ENCODE results near the gene ESCO1.

DNA sequence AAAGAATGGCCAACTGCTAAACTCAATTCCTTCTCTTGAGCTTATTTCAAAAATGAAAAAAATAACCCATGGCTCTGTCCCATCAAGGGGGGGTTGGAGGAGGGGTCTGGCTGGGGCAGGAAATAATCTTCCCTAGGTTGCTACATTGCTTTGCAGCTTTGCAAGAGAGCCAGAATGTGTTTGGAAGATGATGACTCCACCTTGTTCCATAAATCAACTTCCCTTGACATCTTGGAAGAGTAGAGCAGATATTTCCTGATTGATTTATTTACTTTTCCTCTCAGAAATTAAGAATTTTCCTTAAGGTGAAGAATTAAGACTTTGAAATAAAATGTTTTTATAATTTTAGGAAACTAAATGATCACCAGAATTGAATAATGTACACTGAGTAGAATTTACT, 41.3 kb downstream of the ESCO1 start:
- TF ChIP-seq MIER2 (CRISPR knock-in tag; IDR thresholded peaks at IDR 0.05) (no peak), ZNF777 (CRISPR knock-in tag; IDR thresholded peaks at IDR 0.05) (no peak), ZNF605 (CRISPR knock-in tag; IDR thresholded peaks at IDR 0.05) (no peak), GABPA (IDR thresholded peaks at IDR 0.05; ENCODE audit: low read depth, low read length) (no peak), GABPA (CRISPR knock-in tag; IDR thresholded peaks at IDR 0.05; ENCODE audit: low read depth) (no peak), ZNF558 (CRISPR knock-in tag; IDR thresholded peaks at IDR 0.05; ENCODE audit: borderline replicate concordance) (no peak), ZNF75D (CRISPR knock-in tag; IDR thresholded peaks at IDR 0.05; ENCODE audit: borderline replicate concordance) (no peak), JUN (CRISPR knock-in tag; IDR thresholded peaks at IDR 0.05) (no peak), EHMT2 (IDR thresholded peaks at IDR 0.05; ENCODE audit: borderline replicate concordance, low read depth, low read length) (no peak), POLR2A (IDR thresholded peaks at IDR 0.05; ENCODE audit: insufficient read depth in 1 of 2, low read depth in 2 of 2, low read length in 2 of 2) (no peak)
- TF ChIP-seq, protein P1, sequence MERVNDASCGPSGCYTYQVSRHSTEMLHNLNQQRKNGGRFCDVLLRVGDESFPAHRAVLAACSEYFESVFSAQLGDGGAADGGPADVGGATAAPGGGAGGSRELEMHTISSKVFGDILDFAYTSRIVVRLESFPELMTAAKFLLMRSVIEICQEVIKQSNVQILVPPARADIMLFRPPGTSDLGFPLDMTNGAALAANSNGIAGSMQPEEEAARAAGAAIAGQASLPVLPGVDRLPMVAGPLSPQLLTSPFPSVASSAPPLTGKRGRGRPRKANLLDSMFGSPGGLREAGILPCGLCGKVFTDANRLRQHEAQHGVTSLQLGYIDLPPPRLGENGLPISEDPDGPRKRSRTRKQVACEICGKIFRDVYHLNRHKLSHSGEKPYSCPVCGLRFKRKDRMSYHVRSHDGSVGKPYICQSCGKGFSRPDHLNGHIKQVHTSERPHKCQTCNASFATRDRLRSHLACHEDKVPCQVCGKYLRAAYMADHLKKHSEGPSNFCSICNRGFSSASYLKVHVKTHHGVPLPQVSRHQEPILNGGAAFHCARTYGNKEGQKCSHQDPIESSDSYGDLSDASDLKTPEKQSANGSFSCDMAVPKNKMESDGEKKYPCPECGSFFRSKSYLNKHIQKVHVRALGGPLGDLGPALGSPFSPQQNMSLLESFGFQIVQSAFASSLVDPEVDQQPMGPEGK (CRISPR knock-in tag; IDR thresholded peaks at IDR 0.05), result no peak
